ENCODE measurements around the gene ZNF575.
"Not testable (repeated sequence)": the region's sequence is repeated elsewhere in the genome, so short reads cannot be mapped to it uniquely, and the experiment has no call there.

The ZNF575 gene

DNA sequence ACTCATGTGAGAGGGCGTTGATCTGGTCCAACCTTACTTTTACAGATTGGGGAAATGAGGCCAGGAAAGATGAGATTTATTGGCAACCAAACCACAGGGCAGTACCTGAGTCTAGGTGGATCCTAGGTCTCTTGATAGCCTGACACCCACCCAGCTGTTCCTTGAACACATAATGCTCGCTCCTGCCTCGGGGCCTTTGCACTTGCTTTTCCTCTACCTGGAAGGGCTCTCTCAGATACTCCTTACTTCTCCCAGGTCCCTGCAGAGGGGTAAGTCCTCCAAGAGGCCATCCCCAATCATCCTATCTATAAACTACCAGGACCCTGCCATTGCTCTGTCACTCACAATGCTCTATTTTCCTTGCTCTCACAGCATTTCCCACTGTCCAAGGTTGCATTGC lies 7.4 kb downstream of the ZNF575 start:
- Histone ChIP-seq H3K9me3 (ENCODE audit: control insufficient read depth in 5 of 5, low read length in 5 of 5) (peaks cover 0 to 7% (median 2%) of the 10 kb centered on the region in 5 donors), H3K27ac (ENCODE audit: low read depth, low read length) (no peak overlapping the region), H3K9ac (ENCODE audit: low read length in 5 of 5) (no peak overlapping the region), H3K4me1 (ENCODE audit: control insufficient read depth in 5 of 5, insufficient read depth in 5 of 5, low read length in 5 of 5) (peaks cover 0 to 3% (median 0%) of the 10 kb centered on the region in 5 donors), H3K27me3 (ENCODE audit: control insufficient read depth in 5 of 5, insufficient read depth in 4 of 5, low read length in 5 of 5) (no peaks in the 10 kb centered on the region), H3K4me3 (ENCODE audit: low read depth in 1 of 5, low read length in 5 of 5) (no peak overlapping the region), H3K36me3 (ENCODE audit: control insufficient read depth in 5 of 5, insufficient read depth in 5 of 5, low read length in 5 of 5) (peaks cover 11 to 75% (median 58%) of the 10 kb centered on the region in 5 donors)

DNA sequence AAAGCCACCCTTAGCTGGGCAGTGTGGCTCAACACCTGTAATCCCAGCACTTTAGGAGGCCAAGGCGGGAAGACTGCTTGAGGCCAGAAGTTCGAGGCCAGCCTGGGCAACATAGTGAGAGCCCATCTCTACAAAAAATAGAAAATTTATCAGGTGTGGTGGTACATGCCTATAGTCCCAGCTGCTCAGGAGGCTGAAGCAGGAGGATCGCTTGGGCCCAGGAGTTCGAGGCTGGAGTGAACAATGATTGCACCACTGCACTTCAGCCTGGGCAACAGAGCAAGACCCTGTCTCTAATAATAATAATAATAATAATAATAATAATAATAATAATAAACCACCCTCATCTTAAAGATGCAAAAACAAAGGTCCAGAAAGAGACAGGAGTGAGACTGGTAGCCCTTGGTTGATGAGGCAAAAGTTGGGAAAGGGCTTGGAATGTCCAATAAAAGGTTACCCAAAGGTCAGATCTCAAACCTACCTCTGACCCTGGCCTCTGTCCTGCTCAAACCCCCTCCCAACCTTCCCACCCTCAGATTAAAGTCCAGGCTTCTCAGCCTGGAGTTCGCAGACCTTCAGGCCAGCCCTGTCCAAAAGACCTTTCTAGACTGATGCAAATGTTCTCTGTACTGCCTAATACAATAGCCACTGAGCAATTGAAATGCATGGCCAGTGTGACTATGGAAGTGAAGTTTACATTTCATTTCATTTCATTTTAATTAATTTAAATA lies 9.1 kb downstream of the ZNF575 start:
- peaks cover 11 to 89% (median 69%) of the 10 kb centered on the region in 5 donors for H3K36me3 ChIP-seq (ENCODE audit: control insufficient read depth in 5 of 5, insufficient read depth in 5 of 5, low read length in 5 of 5)
- no peaks in the 10 kb centered on the region for H3K4me1 ChIP-seq (ENCODE audit: control insufficient read depth in 5 of 5, insufficient read depth in 5 of 5, low read length in 5 of 5)
- H3K27me3 ChIP-seq (ENCODE audit: control insufficient read depth in 5 of 5, insufficient read depth in 4 of 5, low read length in 5 of 5) = no peaks in the 10 kb centered on the region
- H3K9ac ChIP-seq (ENCODE audit: low read length in 5 of 5) = no peak overlapping the region
- peaks cover 0 to 7% (median 2%) of the 10 kb centered on the region in 5 donors for H3K9me3 ChIP-seq (ENCODE audit: control insufficient read depth in 5 of 5, low read length in 5 of 5)
- no peak overlapping the region for H3K27ac ChIP-seq (ENCODE audit: low read depth, low read length)
- H3K4me3 ChIP-seq (ENCODE audit: low read depth in 1 of 5, low read length in 5 of 5) = no peak overlapping the region

- Histone ChIP-seq H3K9ac (ENCODE audit: low read length in 5 of 5) (no peak overlapping the region), H3K27ac (ENCODE audit: low read depth, low read length) (no peak overlapping the region), H3K27me3 (ENCODE audit: control insufficient read depth in 5 of 5, insufficient read depth in 4 of 5, low read length in 5 of 5) (no peaks in the 10 kb centered on the region), H3K9me3 (ENCODE audit: control insufficient read depth in 5 of 5, low read length in 5 of 5) (peaks cover 0 to 2% (median 1%) of the 10 kb centered on the region in 5 donors), H3K4me1 (ENCODE audit: control insufficient read depth in 5 of 5, insufficient read depth in 5 of 5, low read length in 5 of 5) (no peaks in the 10 kb centered on the region), H3K36me3 (ENCODE audit: control insufficient read depth in 5 of 5, insufficient read depth in 5 of 5, low read length in 5 of 5) (peaks cover 5 to 81% (median 63%) of the 10 kb centered on the region in 5 donors), H3K4me3 (ENCODE audit: low read depth in 1 of 5, low read length in 5 of 5) (no peak overlapping the region)
Observed at GRCh38 chr19:43544077-43544476, 11.1 kb downstream of the ZNF575 start.

DNA sequence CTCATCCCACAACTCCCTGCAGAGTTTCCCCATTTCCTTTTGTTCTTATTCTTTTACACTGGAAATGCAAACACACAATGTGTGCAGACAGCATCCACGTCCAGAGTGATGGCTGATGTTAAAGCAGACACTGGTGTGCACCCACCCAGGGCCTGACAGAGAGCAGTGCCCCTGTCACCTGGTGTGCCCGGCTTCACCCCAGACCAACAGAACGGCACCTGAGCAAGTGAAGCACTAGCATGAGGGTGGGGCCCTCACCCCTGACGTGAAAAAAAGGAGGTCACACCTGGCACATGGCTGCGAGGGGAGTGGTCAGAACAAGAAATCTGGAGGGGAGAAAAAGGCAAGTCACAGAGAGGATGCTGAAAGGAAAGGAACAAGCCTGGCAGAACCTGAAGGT lies 12.3 kb downstream of the ZNF575 start:
- H3K36me3 ChIP-seq (ENCODE audit: control insufficient read depth in 5 of 5, insufficient read depth in 5 of 5, low read length in 5 of 5) = peaks cover 2 to 78% (median 59%) of the 10 kb centered on the region in 5 donors
- no peaks in the 10 kb centered on the region for H3K4me1 ChIP-seq (ENCODE audit: control insufficient read depth in 5 of 5, insufficient read depth in 5 of 5, low read length in 5 of 5)
- no peaks in the 10 kb centered on the region for H3K27me3 ChIP-seq (ENCODE audit: control insufficient read depth in 5 of 5, insufficient read depth in 4 of 5, low read length in 5 of 5)
- H3K27ac ChIP-seq (ENCODE audit: low read depth, low read length) = no peak overlapping the region
- H3K4me3 ChIP-seq (ENCODE audit: low read depth in 1 of 5, low read length in 5 of 5) = no peak overlapping the region
- H3K9ac ChIP-seq (ENCODE audit: low read length in 5 of 5) = no peak overlapping the region
- no peaks in the 10 kb centered on the region for H3K9me3 ChIP-seq (ENCODE audit: control insufficient read depth in 5 of 5, low read length in 5 of 5)

GRCh38 chr19:43545981-43546380 lies 13.0 kb downstream of the ZNF575 start:
- H3K4me1 ChIP-seq (ENCODE audit: control insufficient read depth in 5 of 5, insufficient read depth in 5 of 5, low read length in 5 of 5) = no peaks in the 10 kb centered on the region
- peaks cover 2 to 78% (median 61%) of the 10 kb centered on the region in 5 donors for H3K36me3 ChIP-seq (ENCODE audit: control insufficient read depth in 5 of 5, insufficient read depth in 5 of 5, low read length in 5 of 5)
- H3K9ac ChIP-seq (ENCODE audit: low read length in 5 of 5) = no peak overlapping the region

DNA sequence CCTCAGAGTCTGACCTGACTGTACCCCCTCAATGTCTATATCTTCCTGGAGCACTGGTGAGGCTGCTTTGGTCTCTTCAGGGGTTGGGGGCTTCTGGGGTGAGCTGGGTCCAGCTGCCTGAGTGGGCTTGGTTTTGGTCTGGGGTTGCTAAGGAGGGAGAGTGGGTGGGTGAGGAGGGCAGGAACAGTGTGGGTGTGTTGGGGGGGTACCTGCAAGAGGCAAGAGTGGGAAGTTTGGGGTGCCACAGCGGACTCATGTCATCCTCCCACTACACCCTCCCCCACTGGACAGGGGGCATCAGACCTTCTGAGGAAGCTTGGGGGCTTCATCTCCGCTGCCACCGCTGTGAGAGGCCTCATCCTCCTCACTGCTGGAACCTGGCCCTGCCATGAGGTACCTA lies 13.6 kb downstream of the ZNF575 start:
- peaks cover 2 to 78% (median 63%) of the 10 kb centered on the region in 5 donors for H3K36me3 ChIP-seq (ENCODE audit: control insufficient read depth in 5 of 5, insufficient read depth in 5 of 5, low read length in 5 of 5)
- H3K27me3 ChIP-seq (ENCODE audit: control insufficient read depth in 5 of 5, insufficient read depth in 4 of 5, low read length in 5 of 5) = no peaks in the 10 kb centered on the region
- no peak overlapping the region for H3K9ac ChIP-seq (ENCODE audit: low read length in 5 of 5)
- no peaks in the 10 kb centered on the region for H3K9me3 ChIP-seq (ENCODE audit: control insufficient read depth in 5 of 5, low read length in 5 of 5)
- H3K4me1 ChIP-seq (ENCODE audit: control insufficient read depth in 5 of 5, insufficient read depth in 5 of 5, low read length in 5 of 5) = no peaks in the 10 kb centered on the region
- no peak overlapping the region for H3K4me3 ChIP-seq (ENCODE audit: low read depth in 1 of 5, low read length in 5 of 5)
- no peak overlapping the region for H3K27ac ChIP-seq (ENCODE audit: low read depth, low read length)

More at GRCh38 chr19:43545981-43546380, 13.0 kb downstream of the ZNF575 start:
- Histone ChIP-seq H3K4me3 (ENCODE audit: low read depth in 1 of 5, low read length in 5 of 5) (no peak overlapping the region), H3K9me3 (ENCODE audit: control insufficient read depth in 5 of 5, low read length in 5 of 5) (no peaks in the 10 kb centered on the region), H3K27ac (ENCODE audit: low read depth, low read length) (no peak overlapping the region), H3K27me3 (ENCODE audit: control insufficient read depth in 5 of 5, insufficient read depth in 4 of 5, low read length in 5 of 5) (no peaks in the 10 kb centered on the region)

DNA sequence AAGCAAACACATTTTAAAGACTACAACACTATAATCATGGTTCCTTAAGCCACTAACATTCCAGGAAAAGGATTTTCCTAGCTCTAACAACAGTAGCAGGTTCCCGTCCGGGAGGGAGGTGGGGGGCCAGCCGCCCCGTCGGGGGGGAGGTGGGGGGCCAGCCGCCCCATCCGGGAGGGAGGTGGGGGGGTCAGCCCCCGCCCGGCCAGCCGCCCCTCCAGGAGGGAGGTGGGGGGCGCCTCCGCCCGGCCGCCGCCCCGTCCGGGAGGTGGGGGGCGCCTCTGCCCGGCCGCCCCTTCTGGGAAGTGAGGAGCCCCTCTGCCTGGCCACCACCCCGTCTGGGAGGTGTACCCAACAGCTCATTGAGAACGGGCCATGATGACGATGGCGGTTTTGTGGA lies 14.9 kb downstream of the ZNF575 start:
- not testable (repeated sequence) for H3K27me3 ChIP-seq (ENCODE audit: control insufficient read depth in 5 of 5, insufficient read depth in 4 of 5, low read length in 5 of 5); H3K9me3 ChIP-seq (ENCODE audit: control insufficient read depth in 5 of 5, low read length in 5 of 5); H3K9ac ChIP-seq (ENCODE audit: low read length in 5 of 5); H3K4me3 ChIP-seq (ENCODE audit: low read depth in 1 of 5, low read length in 5 of 5); H3K4me1 ChIP-seq (ENCODE audit: control insufficient read depth in 5 of 5, insufficient read depth in 5 of 5, low read length in 5 of 5); H3K27ac ChIP-seq (ENCODE audit: low read depth, low read length)
- peaks cover 2 to 78% (median 61%) of the 10 kb centered on the region in 5 donors for H3K36me3 ChIP-seq (ENCODE audit: control insufficient read depth in 5 of 5, insufficient read depth in 5 of 5, low read length in 5 of 5)

- Histone ChIP-seq H3K4me3 (ENCODE audit: low read depth in 1 of 5, low read length in 5 of 5) (no peak overlapping the region), H3K4me1 (ENCODE audit: control insufficient read depth in 5 of 5, insufficient read depth in 5 of 5, low read length in 5 of 5) (no peaks in the 10 kb centered on the region), H3K27me3 (ENCODE audit: control insufficient read depth in 5 of 5, insufficient read depth in 4 of 5, low read length in 5 of 5) (no peaks in the 10 kb centered on the region), H3K9ac (ENCODE audit: low read length in 5 of 5) (no peak overlapping the region), H3K9me3 (ENCODE audit: control insufficient read depth in 5 of 5, low read length in 5 of 5) (no peaks in the 10 kb centered on the region), H3K36me3 (ENCODE audit: control insufficient read depth in 5 of 5, insufficient read depth in 5 of 5, low read length in 5 of 5) (peaks cover 2 to 78% (median 59%) of the 10 kb centered on the region in 5 donors), H3K27ac (ENCODE audit: low read depth, low read length) (no peak overlapping the region)
Observed at GRCh38 chr19:43548706-43549105, 15.7 kb downstream of the ZNF575 start.

GRCh38 chr19:43551399-43552197 lies 18.6 kb downstream of the ZNF575 start:
- no peak overlapping the region for H3K4me3 ChIP-seq (ENCODE audit: low read depth in 1 of 5, low read length in 5 of 5)

DNA sequence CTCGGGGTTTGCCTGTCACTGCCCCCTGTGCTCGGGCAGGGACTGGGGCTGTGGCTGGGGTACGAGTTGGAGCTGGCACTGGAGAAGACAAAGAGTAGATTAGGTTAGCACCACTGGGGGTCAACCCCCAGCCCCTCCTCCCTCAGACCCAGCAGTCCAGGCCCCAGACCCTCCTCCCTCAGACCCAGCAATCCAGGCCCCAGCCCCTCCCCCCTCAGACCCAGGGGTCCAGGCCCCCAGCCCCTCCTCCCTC lies 19.1 kb downstream of the ZNF575 start:
- H3K36me3 ChIP-seq (ENCODE audit: control insufficient read depth in 5 of 5, insufficient read depth in 5 of 5, low read length in 5 of 5) = peaks cover 2 to 72% (median 49%) of the 10 kb centered on the region in 5 donors
- no peaks in the 10 kb centered on the region for H3K27me3 ChIP-seq (ENCODE audit: control insufficient read depth in 5 of 5, insufficient read depth in 4 of 5, low read length in 5 of 5)
- H3K9me3 ChIP-seq (ENCODE audit: control insufficient read depth in 5 of 5, low read length in 5 of 5) = no peaks in the 10 kb centered on the region
- no peaks in the 10 kb centered on the region for H3K4me1 ChIP-seq (ENCODE audit: control insufficient read depth in 5 of 5, insufficient read depth in 5 of 5, low read length in 5 of 5)
- no peak overlapping the region for H3K9ac ChIP-seq (ENCODE audit: low read length in 5 of 5)
- H3K4me3 ChIP-seq (ENCODE audit: low read depth in 1 of 5, low read length in 5 of 5) = no peak overlapping the region
- H3K27ac ChIP-seq (ENCODE audit: low read depth, low read length) = no peak overlapping the region

More at GRCh38 chr19:43551399-43552197, 18.6 kb downstream of the ZNF575 start:
- Histone ChIP-seq H3K36me3 (ENCODE audit: control insufficient read depth in 5 of 5, insufficient read depth in 5 of 5, low read length in 5 of 5) (peaks cover 2 to 75% (median 53%) of the 10 kb centered on the region in 5 donors), H3K9me3 (ENCODE audit: control insufficient read depth in 5 of 5, low read length in 5 of 5) (no peaks in the 10 kb centered on the region), H3K27me3 (ENCODE audit: control insufficient read depth in 5 of 5, insufficient read depth in 4 of 5, low read length in 5 of 5) (no peaks in the 10 kb centered on the region), H3K4me1 (ENCODE audit: control insufficient read depth in 5 of 5, insufficient read depth in 5 of 5, low read length in 5 of 5) (no peaks in the 10 kb centered on the region), H3K9ac (ENCODE audit: low read length in 5 of 5) (no peak overlapping the region), H3K27ac (ENCODE audit: low read depth, low read length) (no peak overlapping the region)
